ENCODE results near the gene BIN1.

BIN1 gene

GRCh38 chr2:127104881-127105655, 1.9 kb downstream of the BIN1 start:
- no peak for DNase-seq (ENCODE audit: low read depth in 2 of 2)

GRCh38 chr2:127104166-127104660, 2.7 kb downstream of the BIN1 start:
- DNase-seq (ENCODE audit: low read depth in 2 of 2), result no peak

- DNase-seq (ENCODE audit: low read depth in 2 of 2), result no peak
Measured at GRCh38 chr2:127103243-127104165, 3.5 kb downstream of the BIN1 start.

GRCh38 chr2:127102521-127103242, 4.3 kb downstream of the BIN1 start:
- no peak for DNase-seq (ENCODE audit: low read depth in 2 of 2)

- DNase-seq (ENCODE audit: low read depth in 2 of 2), result no peak
Measured at GRCh38 chr2:127101756-127102477, 5.0 kb downstream of the BIN1 start.

- no peak for DNase-seq (ENCODE audit: low read depth in 2 of 2)
Measured at GRCh38 chr2:127101048-127101611, 5.8 kb downstream of the BIN1 start.

GRCh38 chr2:127100251-127101047, 6.5 kb downstream of the BIN1 start:
- no peak for DNase-seq (ENCODE audit: low read depth in 2 of 2)

- DNase-seq (ENCODE audit: low read depth in 2 of 2), result no peak
Measured at GRCh38 chr2:127098711-127099110, 8.2 kb downstream of the BIN1 start.

GRCh38 chr2:127097841-127098651, 8.9 kb downstream of the BIN1 start:
- no peak for DNase-seq (ENCODE audit: low read depth in 2 of 2)

- DNase-seq (ENCODE audit: low read depth in 2 of 2), result no peak
Measured at GRCh38 chr2:127097471-127097765, 9.5 kb downstream of the BIN1 start.

GRCh38 chr2:127096718-127097470, 10.1 kb downstream of the BIN1 start:
- no peak for DNase-seq (ENCODE audit: low read depth in 2 of 2)

GRCh38 chr2:127096280-127096679, 10.7 kb downstream of the BIN1 start:
- DNase-seq (ENCODE audit: low read depth in 2 of 2), result no peak

GRCh38 chr2:127095784-127096183, 11.2 kb downstream of the BIN1 start:
- DNase-seq (ENCODE audit: low read depth in 2 of 2), result no peak

- DNase-seq (ENCODE audit: low read depth in 2 of 2), result no peak
Measured at GRCh38 chr2:127095367-127095641, 11.7 kb downstream of the BIN1 start.

- no peak for DNase-seq (ENCODE audit: low read depth in 2 of 2)
Measured at GRCh38 chr2:127094509-127095366, 12.2 kb downstream of the BIN1 start.

GRCh38 chr2:127093648-127094210, 13.2 kb downstream of the BIN1 start:
- no peak for DNase-seq (ENCODE audit: low read depth in 2 of 2)

GRCh38 chr2:127092901-127093516, 13.9 kb downstream of the BIN1 start:
- no peak for DNase-seq (ENCODE audit: low read depth in 2 of 2)

All from stimulated activated CD4-positive, alpha-beta T cell treated with anti-CD3 and anti-CD28 coated beads, Interleukin-4, amount 100 ng/mL, for 48 hours (primary cell).